Coronary artery (tissue), 2 donors: ENCODE data around the gene TMED1.

Experiments used
- DNase-seq: peaks from one replicate; pipeline ENCODE4 v3.0.0-alpha.2; 2017; ENCODE audit warnings: low spot score
- H3K27ac ChIP-seq, 2 donors: fragments of 200-600 bp; sonication (generic); one replicate each; pipeline ENCODE4 v1.5.1; 2016 to 2019
- H3K4me3 ChIP-seq: fragments of 200-600 bp; sonication (generic); 2 replicates; pipeline ENCODE4 v1.5.1; 2016; ENCODE audit warnings: mild to moderate bottlenecking, moderate library complexity
- TF ChIP-seq, protein P1 (sequence below): fragments of 200-600 bp; sonication (generic); IDR thresholded peaks from one replicate; pipeline ENCODE4 v1.5.1; 2019; ENCODE audit warnings: antibody characterized with exemption

TMED1 gene

DNA sequence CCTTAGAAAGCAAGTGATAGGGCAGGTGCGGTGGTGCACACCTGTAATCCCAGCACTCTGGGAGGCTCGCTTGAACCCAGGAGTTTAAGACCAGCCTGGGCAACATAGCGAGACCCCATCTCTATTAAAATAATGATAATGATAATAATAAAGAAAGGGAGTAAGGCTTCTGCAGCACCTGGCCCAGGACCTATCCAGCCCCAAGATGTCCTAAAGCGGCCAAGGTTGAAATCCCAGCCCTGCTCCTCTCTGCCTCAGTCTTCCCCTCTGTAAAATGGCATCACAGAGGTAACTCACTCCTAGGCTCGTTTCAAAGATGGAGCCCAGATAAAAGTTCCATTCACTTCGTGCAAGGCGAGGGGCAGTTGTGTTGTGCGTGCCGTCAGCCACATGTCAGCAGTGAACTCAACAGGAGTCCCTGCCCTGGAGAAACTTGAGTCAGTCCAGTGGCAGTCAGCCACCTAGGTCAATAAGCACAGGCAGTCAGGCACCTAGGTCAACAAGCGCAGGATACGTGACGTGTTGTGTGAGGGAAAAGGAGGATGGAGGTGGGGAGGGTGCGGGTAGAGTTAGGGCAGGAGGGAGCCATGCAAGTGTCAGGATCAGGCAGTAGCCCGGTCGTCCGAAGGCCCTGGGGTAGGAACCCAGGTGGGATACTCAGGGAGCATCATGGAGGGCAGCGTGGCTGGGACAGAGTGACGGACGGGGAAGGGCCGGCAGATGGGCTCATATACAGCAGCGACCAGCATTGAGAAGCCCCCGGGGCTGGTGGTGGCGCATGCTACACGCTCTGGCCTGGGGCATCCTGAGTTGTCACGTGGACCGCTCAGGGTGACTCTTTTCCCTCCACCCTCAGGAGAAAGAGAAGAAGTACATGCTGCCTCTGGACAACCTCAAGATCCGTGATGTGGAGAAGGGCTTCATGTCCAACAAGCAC, 16.6 kb downstream of the TMED1 start:
- no peak for DNase-seq
- TF ChIP-seq, protein P1, sequence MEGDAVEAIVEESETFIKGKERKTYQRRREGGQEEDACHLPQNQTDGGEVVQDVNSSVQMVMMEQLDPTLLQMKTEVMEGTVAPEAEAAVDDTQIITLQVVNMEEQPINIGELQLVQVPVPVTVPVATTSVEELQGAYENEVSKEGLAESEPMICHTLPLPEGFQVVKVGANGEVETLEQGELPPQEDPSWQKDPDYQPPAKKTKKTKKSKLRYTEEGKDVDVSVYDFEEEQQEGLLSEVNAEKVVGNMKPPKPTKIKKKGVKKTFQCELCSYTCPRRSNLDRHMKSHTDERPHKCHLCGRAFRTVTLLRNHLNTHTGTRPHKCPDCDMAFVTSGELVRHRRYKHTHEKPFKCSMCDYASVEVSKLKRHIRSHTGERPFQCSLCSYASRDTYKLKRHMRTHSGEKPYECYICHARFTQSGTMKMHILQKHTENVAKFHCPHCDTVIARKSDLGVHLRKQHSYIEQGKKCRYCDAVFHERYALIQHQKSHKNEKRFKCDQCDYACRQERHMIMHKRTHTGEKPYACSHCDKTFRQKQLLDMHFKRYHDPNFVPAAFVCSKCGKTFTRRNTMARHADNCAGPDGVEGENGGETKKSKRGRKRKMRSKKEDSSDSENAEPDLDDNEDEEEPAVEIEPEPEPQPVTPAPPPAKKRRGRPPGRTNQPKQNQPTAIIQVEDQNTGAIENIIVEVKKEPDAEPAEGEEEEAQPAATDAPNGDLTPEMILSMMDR, result no peak
- H3K4me3 ChIP-seq, result no peak overlapping the region
- H3K27ac ChIP-seq, result peak overlapping the region in 1 of 2 donors; percentile 69

DNA sequence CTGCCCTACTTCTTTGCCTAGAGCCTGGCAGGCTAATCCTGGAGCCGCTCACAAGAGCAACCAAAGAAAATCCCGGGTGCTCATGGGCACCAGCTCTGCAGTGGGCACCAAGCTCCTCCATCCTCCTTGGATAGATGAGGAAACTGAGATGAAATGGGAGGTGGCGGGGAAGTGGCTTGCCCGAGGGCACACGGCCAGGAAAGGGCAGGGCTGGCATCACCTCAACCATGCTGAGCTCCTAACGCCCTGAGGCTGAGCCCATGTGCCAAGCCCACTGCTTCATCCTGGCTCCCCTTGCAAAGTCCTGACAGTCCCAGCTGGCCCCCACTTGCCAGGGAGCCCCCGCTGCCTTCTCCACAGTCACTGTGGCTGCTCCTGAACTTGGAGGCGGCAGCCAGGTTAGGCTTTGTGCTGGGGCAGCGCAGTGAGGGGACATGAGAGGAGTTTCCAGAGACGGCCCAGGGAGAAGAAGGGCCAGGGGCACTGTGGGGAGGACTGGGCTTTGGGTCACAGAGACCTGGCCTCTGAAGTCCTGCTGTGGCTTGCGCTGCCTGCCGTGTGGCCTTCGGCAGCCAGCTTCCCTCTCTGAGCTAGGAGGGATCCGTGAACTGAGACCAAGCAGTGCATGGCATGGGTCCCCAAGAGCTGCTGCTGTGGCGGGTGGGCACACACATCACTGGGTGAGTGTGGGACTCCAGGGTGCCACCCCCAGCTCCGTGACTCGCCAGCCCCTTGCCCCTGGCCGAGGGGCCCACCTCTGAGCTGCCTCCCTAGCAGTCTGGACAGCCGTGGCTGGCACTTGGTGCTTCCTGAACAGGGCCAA, 17.5 kb downstream of the TMED1 start:
- H3K27ac ChIP-seq, result peak overlapping the region in 1 of 2 donors; percentile 69
- TF ChIP-seq, protein P1, result no peak
- DNase-seq, result no peak
- H3K4me3 ChIP-seq, result no peak overlapping the region

DNA sequence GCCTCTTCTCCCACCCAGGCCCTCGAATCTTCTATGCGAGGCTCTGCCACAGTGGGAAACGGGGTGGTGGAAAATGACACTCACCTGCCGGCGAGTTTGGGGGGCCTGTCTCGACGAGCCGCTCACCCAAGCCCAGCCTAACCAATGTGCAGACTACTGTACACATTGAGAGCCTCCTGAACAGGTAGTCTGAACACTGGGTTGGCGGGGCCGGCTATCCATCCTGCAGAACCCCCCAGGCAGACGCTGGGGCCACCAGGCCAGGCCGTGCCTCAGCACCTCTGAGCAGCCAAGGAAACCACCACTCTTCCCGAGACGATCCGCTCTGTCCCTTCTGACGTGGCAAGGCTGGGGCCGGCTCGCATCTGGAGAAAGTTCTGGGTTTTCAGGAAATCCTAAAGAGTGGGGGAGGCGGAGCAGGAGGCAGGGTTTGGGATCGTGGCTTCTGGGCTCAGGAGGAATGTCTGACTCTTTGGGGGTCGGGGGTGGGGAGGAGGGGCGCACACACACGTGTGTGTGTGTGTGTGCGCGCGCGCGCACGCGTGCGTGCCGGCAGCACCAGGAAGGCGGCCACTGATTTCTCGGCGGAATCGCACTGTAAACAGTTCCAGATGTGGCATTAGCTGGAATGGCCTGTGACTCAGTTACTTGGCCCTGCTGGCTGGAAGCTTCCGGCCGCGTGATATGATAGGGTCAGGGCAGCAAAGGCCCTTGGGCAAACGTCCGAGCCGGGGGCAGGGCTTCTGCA, 18.5 kb downstream of the TMED1 start:
- DNase-seq, result no peak
- TF ChIP-seq, protein P1, result no peak
- Histone ChIP-seq H3K27ac (peak overlapping the region; percentile 19 to 69), H3K4me3 (peak overlapping the region; percentile 53)

DNA sequence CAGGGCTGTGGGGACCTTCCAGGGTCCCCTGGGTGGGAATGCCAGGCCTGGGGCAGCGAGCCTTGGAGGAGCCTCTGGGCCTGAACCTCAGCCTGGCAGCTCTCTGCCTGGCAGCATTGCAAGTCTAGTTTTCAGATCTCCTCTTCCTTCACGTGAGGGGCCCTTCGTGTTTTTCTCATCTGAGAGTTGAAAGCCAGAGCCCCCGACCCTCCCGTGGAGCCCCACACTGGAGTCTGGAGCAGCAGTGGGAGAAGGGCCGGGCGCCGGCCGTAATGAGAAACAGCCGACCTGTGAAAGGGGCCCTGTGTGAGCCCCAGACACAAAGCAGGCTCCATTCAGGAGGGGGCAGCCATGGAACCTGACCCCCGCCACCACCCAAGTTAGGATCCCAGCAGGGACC, 19.3 kb downstream of the TMED1 start:
- Histone ChIP-seq H3K4me3 (peak overlapping the region; percentile 53), H3K27ac (peak overlapping the region in 1 of 2 donors; percentile 69)
- DNase-seq, result no peak
- TF ChIP-seq, protein P1, result no peak

DNA sequence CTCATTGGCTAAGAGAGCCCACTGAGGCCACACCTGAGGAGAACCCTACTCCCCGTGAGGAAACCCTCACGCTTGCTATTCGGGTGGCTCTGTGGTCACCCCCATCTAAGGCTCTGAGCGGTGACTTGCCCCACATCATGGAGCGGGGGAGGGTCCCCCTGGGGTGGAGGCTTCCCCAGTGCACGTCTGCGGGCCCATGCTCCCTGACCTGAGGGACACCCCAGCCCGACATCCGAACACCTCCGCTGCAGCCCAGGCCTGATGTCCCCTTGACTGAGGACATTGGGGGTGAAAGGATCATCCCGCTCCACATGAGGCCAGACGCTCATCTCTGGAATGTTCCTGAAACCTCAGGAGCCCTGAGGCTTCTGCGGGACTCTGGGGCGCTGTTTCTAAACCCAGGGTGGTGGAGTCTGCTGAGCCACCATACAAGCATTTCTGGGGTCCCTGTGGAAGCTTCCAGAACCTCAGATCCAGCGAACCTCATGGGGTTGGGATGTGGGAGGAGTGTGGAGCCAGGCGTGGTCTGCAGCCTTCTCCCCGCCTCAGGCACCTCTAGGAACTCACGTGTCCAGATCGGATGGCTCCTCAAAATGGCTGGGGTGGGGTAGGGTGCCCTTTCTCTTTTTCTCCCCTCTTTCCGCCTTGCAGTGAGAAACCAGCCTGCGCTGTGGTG, 19.9 kb downstream of the TMED1 start:
- DNase-seq, result no peak
- peak overlapping the region; percentile 53 for H3K4me3 ChIP-seq
- TF ChIP-seq, protein P1, result no peak
- peak overlapping the region in 1 of 2 donors; percentile 69 for H3K27ac ChIP-seq

DNA sequence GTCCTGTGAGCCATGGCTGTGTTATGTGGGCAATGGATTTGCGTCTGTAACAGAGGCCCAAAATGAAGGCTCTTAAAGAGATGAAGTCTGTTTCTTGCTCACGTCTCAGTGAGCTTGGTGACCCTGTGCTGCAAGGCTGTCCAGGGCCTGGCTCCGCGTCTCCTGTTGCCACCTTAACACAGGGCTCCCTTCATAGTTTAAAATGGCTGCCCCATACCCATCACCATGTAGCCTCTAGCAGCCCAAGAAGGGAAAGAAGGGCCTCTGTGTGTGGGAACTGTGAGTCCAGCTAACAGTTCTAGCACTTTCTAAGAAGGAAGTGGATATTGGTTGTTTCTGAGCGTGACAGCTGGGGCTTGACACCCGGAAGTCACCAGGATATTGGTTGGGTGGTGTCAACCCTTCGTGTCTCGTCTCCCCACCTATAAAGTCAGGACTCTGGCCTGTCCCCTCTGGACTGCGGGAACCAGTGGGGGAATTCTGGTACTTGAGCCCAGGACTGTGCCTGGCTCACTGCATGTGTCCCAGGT, 20.9 kb downstream of the TMED1 start:
- TF ChIP-seq, protein P1, result no peak
- no peak for DNase-seq
- H3K27ac ChIP-seq, result no peak overlapping the region
- no peak overlapping the region for H3K4me3 ChIP-seq
